Endometrial microvascular endothelial cells (primary cell): Measurements from ENCODE around the gene E2F6. TPM values are rescaled to one million over a fixed set of nuclear protein-coding genes. Genes with fewer than 3 reads are reported as not detected.

ENCODE experiments used
- in situ Hi-C: cut with HindIII; loops from 2 replicates; pipeline ENCODE4 v1.10.0; 2017; ENCODE audit warnings: low sequenced_read_pairs, low pct_unique_long_range_greater_than_20kb; ENCODE audit errors: inconsistent ontology term
- total RNA-seq: library from RNA; depleted of rRNA; stranded (reverse); fragments of >200 nt; gene quantifications from one replicate; pipeline ENCODE4 v1.2.3, GENCODE V29; 2015; ENCODE audit errors: inconsistent ontology term

The E2F6 gene
- total RNA-seq, 1 donor from 2014 or later = 26.6 TPM

DNA sequence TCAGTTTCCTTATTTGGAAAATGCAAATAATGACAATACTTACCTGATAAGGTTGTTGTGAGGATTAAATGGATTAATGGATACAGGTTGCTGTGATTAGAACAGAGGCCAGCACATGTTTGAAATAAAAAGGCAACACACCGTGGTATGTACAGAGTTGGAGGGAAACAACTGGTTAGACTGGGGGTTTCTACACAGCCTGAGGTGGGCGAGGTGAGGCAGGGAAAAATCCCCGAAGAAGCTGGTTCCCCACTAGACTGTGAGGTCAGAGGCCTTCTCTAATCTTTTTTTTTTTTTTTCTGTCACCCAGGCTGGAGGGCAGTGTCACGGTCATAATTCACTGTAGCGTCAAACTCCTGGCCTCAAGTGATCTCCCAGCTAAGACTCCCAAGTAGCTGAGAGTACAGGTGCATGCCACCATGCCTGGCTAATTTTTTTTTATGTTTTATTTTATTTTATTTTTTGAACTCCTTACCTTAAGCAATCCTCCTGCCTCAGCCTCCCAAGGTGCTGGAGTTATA, 1.2 kb upstream of the E2F6 start:
- in situ Hi-C loops = no loop called here

GRCh38 chr2:11466307-11467128, 557 bp upstream of the E2F6 start:
- in situ Hi-C loops = no loop called here

DNA sequence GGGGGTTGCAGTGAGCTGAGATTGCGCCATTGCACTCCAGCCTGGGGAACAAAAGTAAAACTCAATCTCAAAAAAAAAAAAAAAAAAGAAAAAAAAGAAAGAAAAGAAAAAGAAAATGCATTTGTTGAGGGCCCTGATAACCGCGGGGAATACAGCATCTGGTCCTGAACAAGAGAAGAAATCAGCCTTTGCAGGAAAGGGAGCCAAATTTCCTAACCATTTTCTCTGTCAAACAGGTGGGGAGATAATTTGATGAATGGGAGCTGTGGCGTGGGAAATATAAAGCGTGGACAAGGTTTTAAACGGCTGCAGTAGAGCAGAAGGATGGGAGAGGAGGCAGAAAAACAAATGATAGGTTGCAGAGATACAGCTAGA, 864 bp downstream of the E2F6 start:
- in situ Hi-C loops = no loop called here

DNA sequence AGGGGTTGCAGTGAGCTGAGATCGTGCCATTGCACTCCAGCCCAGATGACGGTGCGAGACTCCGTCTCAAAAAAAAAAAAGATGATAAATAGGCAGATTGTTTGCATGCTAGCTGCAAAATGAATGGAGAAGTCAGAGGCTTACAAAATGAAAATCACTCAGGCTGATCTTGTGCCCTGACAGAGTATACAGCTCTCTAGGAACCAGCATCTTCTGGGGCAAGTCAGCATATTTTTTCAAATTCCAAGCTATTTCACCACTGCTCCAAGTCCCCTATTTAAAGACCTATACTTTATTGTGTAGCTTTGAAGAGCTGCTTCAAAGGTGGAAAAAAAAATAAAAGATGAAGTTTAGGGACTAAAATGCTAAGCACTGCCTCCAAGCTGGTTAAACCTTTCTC, 6.1 kb downstream of the E2F6 start:
- in situ Hi-C loops = no loop called here

DNA sequence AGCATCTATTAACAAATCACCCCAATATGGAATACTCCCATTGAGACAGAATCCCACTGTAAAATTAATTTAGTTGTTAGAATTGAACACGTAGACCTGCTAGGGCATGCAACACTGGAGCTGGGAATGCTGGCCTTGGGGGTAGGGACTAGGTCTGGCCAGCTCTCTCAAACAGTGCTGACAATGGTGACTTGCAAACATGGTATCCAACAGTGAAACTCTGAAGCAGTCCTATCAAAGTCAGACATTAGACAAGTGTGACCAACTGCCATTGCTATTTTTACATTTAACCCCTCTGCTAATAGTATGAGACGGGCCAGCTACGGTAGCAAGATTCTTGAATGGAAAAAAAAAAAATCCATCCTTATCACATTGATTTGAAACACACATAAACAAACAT, 7.2 kb downstream of the E2F6 start:
- in situ Hi-C loops = no loop called here

GRCh38 chr2:11457935-11458334, 8.0 kb downstream of the E2F6 start:
- in situ Hi-C loops = no loop called here

DNA sequence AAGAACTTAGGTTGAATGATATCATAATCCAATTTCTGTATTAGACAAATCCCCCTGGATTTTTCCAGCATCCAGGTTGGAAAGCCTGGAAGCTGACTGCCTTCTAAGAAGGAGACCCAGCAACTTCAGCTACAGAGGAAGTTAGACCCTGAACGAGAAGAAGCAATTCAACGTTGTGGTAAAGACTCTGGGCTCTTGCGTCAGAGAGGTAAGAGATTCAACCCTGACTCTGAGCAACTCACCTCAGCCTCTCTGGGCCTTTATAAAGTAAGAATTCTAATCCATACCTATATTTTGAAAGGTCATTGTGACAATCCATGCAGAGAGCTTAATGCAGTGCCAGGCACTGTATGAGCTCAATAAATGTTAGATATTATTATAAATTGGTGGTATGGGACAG, 9.7 kb downstream of the E2F6 start:
- in situ Hi-C loops = no loop called here

DNA sequence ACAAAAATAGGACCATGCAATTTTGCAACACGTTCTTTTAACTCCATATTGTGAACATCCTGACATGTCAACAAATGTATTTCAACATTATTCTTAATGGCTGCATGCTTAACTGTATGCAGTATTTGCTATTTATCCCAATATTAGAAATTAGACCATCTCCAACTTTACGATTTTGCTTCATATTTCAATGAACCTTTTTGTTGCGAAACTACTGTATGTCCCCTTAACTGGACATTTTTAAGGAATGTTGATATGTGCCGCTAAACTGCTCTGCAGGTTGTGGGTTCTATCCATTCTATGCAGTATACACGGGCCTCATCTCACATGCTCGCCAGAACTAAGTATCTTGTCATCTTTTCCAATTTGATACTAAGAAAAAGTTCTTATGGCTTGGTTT, 11.1 kb downstream of the E2F6 start:
- in situ Hi-C loops = no loop called here

DNA sequence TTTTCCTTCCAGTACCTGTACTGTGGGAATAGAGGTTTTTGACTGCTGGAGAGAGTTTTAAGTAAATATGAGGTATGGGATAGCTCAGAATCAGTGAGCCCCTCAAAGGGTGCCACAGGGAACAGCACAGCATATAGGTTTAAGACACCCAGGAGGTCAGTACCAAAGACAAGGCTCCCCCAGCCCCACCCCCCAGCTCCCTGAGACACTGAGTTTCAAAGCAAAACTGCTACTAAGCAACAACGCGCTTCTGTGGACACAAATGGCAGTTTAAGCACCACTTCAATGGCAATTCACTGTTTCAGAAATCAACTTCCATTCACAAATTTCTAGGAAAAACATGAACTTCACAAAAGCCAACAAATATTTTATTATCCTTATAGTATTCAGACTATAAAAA, 15.2 kb downstream of the E2F6 start:
- in situ Hi-C loops = no loop called here

DNA sequence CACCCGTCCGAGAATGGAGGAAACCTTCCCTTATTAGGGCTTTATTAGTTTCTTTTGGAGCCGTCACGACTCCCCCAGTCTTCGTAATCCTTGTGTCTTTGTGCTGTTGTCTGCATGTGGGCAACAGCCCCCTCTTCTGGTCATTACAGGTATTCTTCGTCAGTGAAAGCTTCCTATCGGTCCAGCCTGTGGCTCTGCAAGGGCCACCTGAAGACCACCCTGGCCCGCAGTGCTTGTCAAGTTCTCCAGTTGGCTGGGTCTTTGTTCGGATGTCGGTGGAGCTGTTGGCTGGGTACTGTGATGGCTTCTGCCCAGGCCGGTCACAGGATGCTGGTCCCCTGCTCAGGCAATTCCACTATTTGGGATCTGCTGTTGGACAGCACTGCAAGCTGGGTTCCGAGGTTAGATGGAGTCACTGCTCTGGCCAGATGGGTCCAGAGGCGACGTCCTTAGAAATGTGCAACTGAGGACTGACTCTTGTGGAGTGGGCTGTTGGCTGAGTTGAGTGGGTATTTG, 19.2 kb downstream of the E2F6 start:
- in situ Hi-C loops = no loop called here

- in situ Hi-C loops = no loop called here
Observed at GRCh38 chr2:11444737-11445136, 21.2 kb downstream of the E2F6 start.

DNA sequence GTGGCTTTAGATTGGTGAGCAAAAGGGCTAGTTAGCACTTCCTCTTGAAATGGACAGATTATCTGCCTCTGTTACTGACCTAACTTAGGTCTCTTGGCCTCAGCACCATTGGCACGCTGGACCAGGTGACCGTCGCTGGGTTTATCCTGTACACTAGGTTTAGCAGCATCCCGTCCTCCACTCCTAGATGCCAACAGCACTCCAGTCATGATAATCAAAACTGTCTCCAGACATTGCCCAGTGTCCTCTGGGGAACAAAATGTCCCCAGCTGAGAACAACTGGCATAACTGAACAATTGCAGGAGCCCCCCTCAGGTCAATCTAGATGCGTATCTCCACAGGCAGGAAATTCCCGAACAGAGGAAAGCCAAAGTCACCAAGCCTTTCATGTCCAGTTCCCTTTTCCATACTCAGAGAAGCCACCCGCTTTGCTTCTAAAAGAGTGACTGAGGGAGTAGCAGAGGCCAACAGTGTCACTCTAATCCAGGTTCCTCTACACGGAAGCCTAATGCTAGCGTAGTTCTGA, 27.3 kb downstream of the E2F6 start:
- in situ Hi-C loops = no loop called here

DNA sequence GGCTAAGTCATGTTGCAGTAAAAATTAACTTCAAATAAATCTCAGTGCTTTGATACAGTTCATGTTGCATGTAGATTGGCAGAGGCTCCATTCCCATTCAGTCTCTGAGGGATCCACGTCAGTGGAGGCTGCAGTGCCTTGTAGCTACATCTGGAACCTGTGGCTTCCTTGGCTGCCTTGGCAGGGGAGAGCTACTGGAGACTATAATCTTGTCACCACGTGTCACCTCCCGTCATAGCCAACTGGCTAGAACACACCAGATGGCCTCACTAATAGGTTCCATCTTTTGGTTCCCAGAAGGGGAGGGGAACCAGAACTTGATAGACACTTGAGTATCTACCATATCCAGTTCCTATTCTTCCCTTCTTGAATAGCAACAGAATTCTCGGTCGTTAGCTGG, 28.4 kb downstream of the E2F6 start:
- in situ Hi-C loops = no loop called here

- in situ Hi-C loops = no loop called here
Observed at GRCh38 chr2:11435036-11435435, 30.9 kb downstream of the E2F6 start.

- in situ Hi-C loops = no loop called here
Observed at GRCh38 chr2:11434443-11434842, 31.5 kb downstream of the E2F6 start.

GRCh38 chr2:11433822-11434221, 32.1 kb downstream of the E2F6 start:
- in situ Hi-C loops = no loop called here

DNA sequence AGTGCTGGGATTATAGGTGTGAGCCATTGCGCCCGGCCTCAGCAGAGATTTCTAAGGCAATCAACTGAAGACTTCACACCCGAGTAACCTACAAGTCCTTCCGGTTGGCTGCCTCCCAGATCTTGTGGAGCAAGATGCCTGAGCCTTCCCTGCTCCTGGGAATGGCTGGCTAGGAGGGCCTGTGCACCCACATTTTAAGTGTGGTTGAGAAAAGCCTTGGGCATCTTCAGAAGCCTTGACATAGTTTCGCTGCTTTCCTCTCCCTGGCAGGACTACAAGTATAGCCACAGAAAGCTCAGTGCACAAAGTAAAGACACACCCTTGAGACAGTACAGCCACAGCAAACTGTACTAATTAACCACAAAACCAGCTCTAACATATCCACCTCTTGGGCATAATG, 35.2 kb downstream of the E2F6 start:
- in situ Hi-C loops = no loop called here

DNA sequence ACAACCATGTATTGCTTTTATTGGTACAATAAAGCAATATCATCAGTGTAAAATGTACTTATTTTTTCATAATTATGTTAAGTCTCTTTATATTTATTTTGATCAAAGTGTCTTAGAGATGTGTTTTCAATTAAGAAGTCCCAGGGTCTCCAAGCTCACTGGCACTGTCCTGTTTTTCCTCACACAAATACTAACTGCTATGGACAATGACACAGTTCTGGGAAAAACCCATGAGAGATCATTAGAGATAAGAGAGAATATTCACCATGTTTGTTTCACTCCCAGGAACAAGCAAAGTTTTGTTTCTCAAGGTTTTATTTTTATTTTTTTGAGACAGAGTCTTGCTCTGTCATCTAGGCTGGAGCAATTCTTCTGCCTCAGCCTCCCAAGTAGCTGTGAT, 38.7 kb downstream of the E2F6 start:
- in situ Hi-C loops = no loop called here

DNA sequence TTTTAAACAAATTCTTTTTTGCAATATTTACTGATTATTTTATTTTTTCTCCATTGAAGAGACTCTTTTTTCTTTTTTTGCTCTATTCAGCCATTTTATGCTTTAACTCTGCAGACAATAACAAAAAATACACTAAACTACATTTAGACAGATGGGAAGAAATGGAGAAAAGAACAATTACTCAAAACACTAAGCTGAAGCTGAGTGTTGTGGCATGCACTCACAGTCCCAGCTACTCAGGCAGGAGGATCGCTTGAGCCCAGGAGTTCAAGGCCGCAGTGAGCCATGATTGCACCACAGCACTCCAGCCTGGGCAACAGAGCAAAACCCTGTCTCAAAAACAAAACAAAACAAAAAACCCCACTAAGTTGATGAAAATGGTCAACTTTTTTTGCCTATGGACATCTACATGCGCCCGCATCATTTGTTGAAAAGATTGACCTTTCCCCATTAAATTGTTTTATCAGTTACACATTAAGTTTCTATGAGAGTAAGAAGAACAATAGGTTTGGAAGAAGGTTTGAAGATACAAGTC, 43.0 kb downstream of the E2F6 start:
- in situ Hi-C loops = no loop called here

- in situ Hi-C loops = no loop called here
Observed at GRCh38 chr2:11422491-11422865, 43.5 kb downstream of the E2F6 start.
